Endodermal cell (in vitro differentiated cells): ENCODE data around the gene CLMN. TPM values are rescaled to one million over a fixed set of nuclear protein-coding genes. Genes with fewer than 3 reads are reported as not detected.

Experiments used
- DNase-seq: peaks from one replicate; pipeline ENCODE4 v3.0.0-alpha.2; 2017
- H3K27ac ChIP-seq: 2 replicates; pipeline ENCODE4 v1.5.1; 2013; ENCODE audit warnings: mild to moderate bottlenecking, low read depth, low read length, moderate library complexity
- H3K27me3 ChIP-seq: 2 replicates; pipeline ENCODE4 v1.6.1; 2013; ENCODE audit warnings: mild to moderate bottlenecking, low read length, moderate library complexity; ENCODE audit not compliant: insufficient read depth, control insufficient read depth, poor library complexity, severe bottlenecking
- H3K36me3 ChIP-seq: 2 replicates; pipeline ENCODE4 v1.7.0; 2013; ENCODE audit warnings: mild to moderate bottlenecking, low read length, moderate library complexity; ENCODE audit not compliant: control insufficient read depth, insufficient read depth
- H3K4me1 ChIP-seq: one replicate; pipeline ENCODE4 v1.7.0; 2013; ENCODE audit warnings: low read length; ENCODE audit not compliant: control insufficient read depth, insufficient read depth
- H3K4me3 ChIP-seq: 2 replicates; pipeline ENCODE4 v1.5.1; 2013; ENCODE audit warnings: mild to moderate bottlenecking, low read length, moderate library complexity
- H3K9ac ChIP-seq: 2 replicates; pipeline ENCODE4 v1.6.1; 2013; ENCODE audit warnings: mild to moderate bottlenecking, low read length, moderate library complexity; ENCODE audit not compliant: poor library complexity, severe bottlenecking; ENCODE audit errors: extremely low read depth
- H3K9me3 ChIP-seq: 2 replicates; pipeline ENCODE4 v1.6.1; 2013; ENCODE audit warnings: mild to moderate bottlenecking, low read length, moderate library complexity; ENCODE audit not compliant: control insufficient read depth
- H3K27ac Mint-ChIP-seq: 2 replicates; pipeline ENCODE4 v1.8.0; 2020; ENCODE audit warnings: mixed read lengths
- H3K27me3 Mint-ChIP-seq: 2 replicates; pipeline ENCODE4 v1.8.0; 2021; ENCODE audit warnings: mild to moderate bottlenecking, mixed read lengths; ENCODE audit not compliant: insufficient read depth
- H3K36me3 Mint-ChIP-seq: 2 replicates; pipeline ENCODE4 v1.8.0; 2020; ENCODE audit warnings: low read depth, mixed read lengths
- H3K4me1 Mint-ChIP-seq: 2 replicates; pipeline ENCODE4 v1.8.0; 2020; ENCODE audit warnings: mixed read lengths
- H3K4me3 Mint-ChIP-seq: 2 replicates; pipeline ENCODE4 v1.8.0; 2020; ENCODE audit warnings: mild to moderate bottlenecking, moderate library complexity, mixed read lengths
- H3K9me3 Mint-ChIP-seq: 2 replicates; pipeline ENCODE4 v1.8.0; 2020; ENCODE audit warnings: mild to moderate bottlenecking, mixed read lengths
- WGBS, 2 experiments: methylation state at CpG; one replicate each; pipeline versions ENCODE4 v1.1.5 to v1.1.7; 2013; ENCODE audit warnings: missing lambda C conversion rate in 2 of 2, mixed read lengths in 1 of 2; ENCODE audit not compliant: insufficient coverage in 1 of 2, insufficient read length in 1 of 2; 5-methylcytosine and 5-hydroxymethylcytosine counted together
- total RNA-seq, 2 donors: library from RNA; stranded (reverse); fragmentation: NEBNext Ultra II Directional in 1 of 2; extraction: Animal tissue kit (Norgen Biotek cat#: 25700) in 1 of 2; gene quantifications; 2 replicates in 1 of 2; 3 replicates in 1 of 2; pipeline ENCODE4 v1.2.1, GENCODE V29; 2021
- TF ChIP-seq, protein P1 (sequence below): fragments of 200-600 bp; sonication (generic); conservative IDR thresholded peaks from 2 replicates; pipeline ENCODE4 v1.5.0; 2021; ENCODE audit warnings: antibody characterized with exemption, mild to moderate bottlenecking

Gene CLMN
- total RNA-seq, 2 donors from 2014 or later: 9.5 to 11.7 TPM

DNA sequence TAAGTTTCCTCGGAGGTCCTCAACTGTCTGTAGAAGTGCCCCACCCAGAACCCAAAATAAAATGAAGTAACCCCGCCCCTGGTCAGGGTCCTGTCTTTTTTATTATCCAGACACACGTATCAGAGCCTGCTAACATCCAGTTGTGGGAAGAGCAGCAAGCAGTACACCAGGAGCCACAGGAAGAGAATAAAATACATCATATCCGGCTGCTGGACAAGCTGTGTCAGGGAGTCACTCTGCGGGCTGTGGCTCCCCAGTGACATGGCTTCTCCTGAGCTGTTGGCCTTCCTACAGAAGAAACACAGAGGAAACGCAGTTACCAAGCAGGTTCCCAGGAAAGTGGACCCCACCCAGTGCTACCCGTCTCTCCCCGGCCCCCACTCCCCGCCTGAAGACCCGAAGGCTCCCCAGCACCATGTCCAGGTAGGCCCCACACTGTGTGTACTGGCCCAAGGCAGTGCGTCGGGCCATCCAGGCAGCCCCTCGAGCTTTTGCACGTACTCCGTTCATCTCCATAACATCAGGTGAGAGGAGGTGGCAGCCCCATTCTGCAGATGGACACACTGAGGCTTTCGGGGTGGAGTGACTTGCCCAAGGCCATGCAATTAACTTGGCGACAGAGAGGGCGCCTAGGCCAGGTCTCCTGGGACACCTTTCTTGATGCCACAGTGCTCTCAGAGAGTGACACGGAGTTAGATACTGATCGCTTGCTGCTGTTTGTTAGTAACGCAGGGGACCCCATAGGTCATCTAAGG lies 128.1 kb downstream of the CLMN start:
- H3K4me1 Mint-ChIP-seq: peaks cover 8% of the 10 kb centered on the region

DNA sequence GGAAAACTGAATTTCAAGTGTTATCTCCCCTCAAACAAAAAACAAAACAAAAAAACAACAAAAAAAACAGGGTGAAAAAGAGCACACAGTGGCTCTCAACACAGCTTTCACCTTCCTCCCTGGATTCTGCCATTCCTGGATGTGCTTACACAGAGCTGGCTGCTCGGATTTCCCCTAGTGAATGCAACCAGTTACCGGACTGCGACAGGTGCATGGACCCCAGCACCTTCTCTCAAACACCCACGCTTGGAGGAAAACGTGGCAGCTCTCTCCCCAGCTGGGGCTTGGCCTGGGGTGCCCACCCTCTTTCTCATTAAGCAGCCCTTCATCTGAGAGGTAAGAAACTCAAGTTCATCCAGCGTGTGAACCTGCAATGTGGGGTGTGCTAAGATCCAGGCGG lies 128.9 kb downstream of the CLMN start:
- H3K27ac ChIP-seq: no peak overlapping the region
- Mint-ChIP-seq H3K4me3 (no peak overlapping the region), H3K27me3 (peaks cover 2% of the 10 kb centered on the region), H3K27ac (no peak overlapping the region), H3K36me3 (no peaks in the 10 kb centered on the region), H3K4me1 (peaks cover 3% of the 10 kb centered on the region), H3K9me3 (peaks cover 13% of the 10 kb centered on the region)
- H3K36me3 ChIP-seq: no peaks in the 10 kb centered on the region
- WGBS, 2 experiments: 95 to 96% methylated on average over 3 to 7 of the region's 7 CpGs
- H3K4me3 ChIP-seq: no peak overlapping the region
- H3K4me1 ChIP-seq: no peaks in the 10 kb centered on the region
- TF ChIP-seq, protein P1, sequence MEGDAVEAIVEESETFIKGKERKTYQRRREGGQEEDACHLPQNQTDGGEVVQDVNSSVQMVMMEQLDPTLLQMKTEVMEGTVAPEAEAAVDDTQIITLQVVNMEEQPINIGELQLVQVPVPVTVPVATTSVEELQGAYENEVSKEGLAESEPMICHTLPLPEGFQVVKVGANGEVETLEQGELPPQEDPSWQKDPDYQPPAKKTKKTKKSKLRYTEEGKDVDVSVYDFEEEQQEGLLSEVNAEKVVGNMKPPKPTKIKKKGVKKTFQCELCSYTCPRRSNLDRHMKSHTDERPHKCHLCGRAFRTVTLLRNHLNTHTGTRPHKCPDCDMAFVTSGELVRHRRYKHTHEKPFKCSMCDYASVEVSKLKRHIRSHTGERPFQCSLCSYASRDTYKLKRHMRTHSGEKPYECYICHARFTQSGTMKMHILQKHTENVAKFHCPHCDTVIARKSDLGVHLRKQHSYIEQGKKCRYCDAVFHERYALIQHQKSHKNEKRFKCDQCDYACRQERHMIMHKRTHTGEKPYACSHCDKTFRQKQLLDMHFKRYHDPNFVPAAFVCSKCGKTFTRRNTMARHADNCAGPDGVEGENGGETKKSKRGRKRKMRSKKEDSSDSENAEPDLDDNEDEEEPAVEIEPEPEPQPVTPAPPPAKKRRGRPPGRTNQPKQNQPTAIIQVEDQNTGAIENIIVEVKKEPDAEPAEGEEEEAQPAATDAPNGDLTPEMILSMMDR: no peak
- no peak overlapping the region for H3K9ac ChIP-seq
- H3K9me3 ChIP-seq: peaks cover 8% of the 10 kb centered on the region
- no peak for DNase-seq
- no peaks in the 10 kb centered on the region for H3K27me3 ChIP-seq

More for the DNA sequence above, 128.1 kb downstream of the CLMN start:
- H3K4me3 Mint-ChIP-seq: no peak overlapping the region
- H3K36me3 ChIP-seq: no peaks in the 10 kb centered on the region
- H3K27me3 ChIP-seq: no peaks in the 10 kb centered on the region
- WGBS, 2 experiments: 94 to 96% methylated on average over 18 to 21 of the region's 21 CpGs
- no peak overlapping the region for H3K27ac ChIP-seq
- TF ChIP-seq, protein P1: no peak
- peaks cover 2% of the 10 kb centered on the region for H3K27me3 Mint-ChIP-seq
- H3K4me3 ChIP-seq: no peak overlapping the region
- H3K9me3 ChIP-seq: peaks cover 8% of the 10 kb centered on the region
- no peak overlapping the region for H3K9ac ChIP-seq
- no peak overlapping the region for H3K27ac Mint-ChIP-seq
- H3K4me1 ChIP-seq: no peaks in the 10 kb centered on the region
- no peaks in the 10 kb centered on the region for H3K36me3 Mint-ChIP-seq
- peak; percentile 10 for DNase-seq
- H3K9me3 Mint-ChIP-seq: peaks cover 13% of the 10 kb centered on the region

DNA sequence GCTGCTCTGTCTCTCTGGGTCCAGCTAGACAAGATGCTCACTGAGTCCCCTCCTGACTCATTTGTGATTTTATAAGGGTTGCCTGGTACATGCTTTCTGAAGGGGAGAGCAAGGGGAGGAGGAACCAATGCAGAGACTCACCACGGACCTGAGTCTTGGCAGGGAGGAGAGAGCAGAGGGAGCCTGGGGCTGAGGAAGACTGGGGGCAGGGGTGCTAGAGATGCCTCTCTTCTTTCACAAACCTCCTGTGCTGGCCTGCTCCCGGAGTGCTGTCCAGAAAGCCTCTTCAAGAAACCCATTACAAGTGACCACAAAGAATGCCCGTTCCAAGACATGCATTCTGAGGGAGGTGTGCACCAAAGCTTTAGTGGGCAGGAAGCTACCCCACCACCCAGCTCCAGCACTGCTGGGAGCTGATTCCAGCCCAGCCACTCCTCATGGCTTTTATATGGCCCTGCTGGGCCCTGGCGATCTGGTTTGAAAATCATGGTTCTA lies 129.3 kb downstream of the CLMN start:
- no peaks in the 10 kb centered on the region for H3K27me3 ChIP-seq
- TF ChIP-seq, protein P1: no peak
- WGBS, 2 experiments: 86 to 90% methylated on average over 1 to 4 of the region's 4 CpGs

More for the DNA sequence above, 129.3 kb downstream of the CLMN start:
- Histone ChIP-seq H3K4me1 (no peaks in the 10 kb centered on the region), H3K9ac (no peak overlapping the region), H3K4me3 (no peak overlapping the region), H3K9me3 (peaks cover 8% of the 10 kb centered on the region), H3K36me3 (no peaks in the 10 kb centered on the region), H3K27ac (no peak overlapping the region)
- no peak for DNase-seq
- Mint-ChIP-seq H3K27me3 (peaks cover 2% of the 10 kb centered on the region), H3K36me3 (no peaks in the 10 kb centered on the region), H3K4me3 (no peak overlapping the region), H3K9me3 (peaks cover 13% of the 10 kb centered on the region), H3K4me1 (peaks cover 3% of the 10 kb centered on the region), H3K27ac (no peak overlapping the region)
